DOHH2 (cell line): ENCODE data around the gene UBE2G2.

Source experiments
- H3F3A ChIP-seq: fragments of 200-600 bp; sonication (generic), shearing (Covaris generic); 2 replicates; pipeline ENCODE4 v1.6.0; 2016; ENCODE audit warnings: antibody characterized with exemption, mild to moderate bottlenecking; ENCODE audit not compliant: control insufficient read depth, insufficient read depth
- H3K27ac ChIP-seq: fragments of 200-600 bp; sonication (generic); 2 replicates; pipeline ENCODE4 v1.5.1; 2014; ENCODE audit warnings: low read depth, mild to moderate bottlenecking, low read length, moderate library complexity
- H3K27me3 ChIP-seq: fragments of 200-600 bp; sonication (generic); 2 replicates; pipeline ENCODE4 v1.6.1; 2014; ENCODE audit warnings: mild to moderate bottlenecking, low read length, mixed read lengths; ENCODE audit not compliant: control insufficient read depth
- H3K36me3 ChIP-seq: fragments of 200-600 bp; sonication (generic); 2 replicates; pipeline ENCODE4 v1.6.1; 2014; ENCODE audit warnings: mild to moderate bottlenecking, low read length, moderate library complexity, mixed read lengths; ENCODE audit not compliant: control insufficient read depth
- H3K4me1 ChIP-seq: fragments of 200-600 bp; sonication (generic); 2 replicates; pipeline ENCODE4 v1.6.1; 2014; ENCODE audit warnings: mild to moderate bottlenecking, low read length, mixed read lengths; ENCODE audit not compliant: control insufficient read depth
- H3K4me2 ChIP-seq: fragments of 200-600 bp; sonication (generic); 2 replicates; pipeline ENCODE4 v1.6.0; 2014; ENCODE audit warnings: mild to moderate bottlenecking, low read length, moderate library complexity
- H3K4me3 ChIP-seq: fragments of 200-600 bp; sonication (generic); 2 replicates; pipeline ENCODE4 v1.5.1; 2014; ENCODE audit warnings: mild to moderate bottlenecking, low read length, mixed read lengths
- H3K79me2 ChIP-seq: fragments of 200-600 bp; sonication (generic); 2 replicates; pipeline ENCODE4 v1.6.1; 2014; ENCODE audit warnings: mild to moderate bottlenecking, low read length, mixed read lengths; ENCODE audit not compliant: control insufficient read depth
- H3K9me2 ChIP-seq: fragments of 200-600 bp; sonication (generic); replicated peaks from 2 replicates; pipeline ENCODE4 v1.6.1; 2014; ENCODE audit warnings: mild to moderate bottlenecking, low read length, mixed read lengths; ENCODE audit not compliant: control insufficient read depth
- H3K9me3 ChIP-seq: fragments of 200-600 bp; sonication (generic); 2 replicates; pipeline ENCODE4 v1.6.1; 2014; ENCODE audit warnings: antibody characterized with exemption, low read length, mixed read lengths; ENCODE audit not compliant: control insufficient read depth, insufficient read depth
- H4K20me1 ChIP-seq: fragments of 200-600 bp; sonication (generic); 2 replicates; pipeline ENCODE4 v1.6.0; 2014; ENCODE audit warnings: low read depth, mild to moderate bottlenecking, antibody characterized with exemption, low read length, moderate library complexity; ENCODE audit not compliant: control insufficient read depth, insufficient read depth
- EZH2phosphoT487 ChIP-seq: fragments of 200-600 bp; sonication (generic); IDR thresholded peaks from 2 replicates; pipeline ENCODE4 v1.6.1; 2017; ENCODE audit warnings: borderline replicate concordance, mild to moderate bottlenecking, antibody characterized with exemption, low read length, moderate library complexity, mixed read lengths
- TF ChIP-seq, protein P1 (sequence below): fragments of 200-600 bp; sonication (generic); IDR thresholded peaks from one replicate; pipeline ENCODE4 v1.5.1; 2014; ENCODE audit warnings: antibody characterized with exemption, mild to moderate bottlenecking, low read depth, low read length; ENCODE audit not compliant: poor library complexity, severe bottlenecking

The UBE2G2 gene

GRCh38 chr21:44764319-44765230 is 37.0 kb downstream of the UBE2G2 start:
- Histone ChIP-seq H3K36me3 (peaks cover 3% of the 10 kb centered on the region; the same call in 1 of the 2 replicates), H3K4me1 (no peaks in the 10 kb centered on the region), H3K27me3 (no peaks in the 10 kb centered on the region), H3K4me2 (no peak overlapping the region), H3K4me3 (no peak overlapping the region), H3K79me2 (no peaks in the 10 kb centered on the region), H3K27ac (no peak overlapping the region), H3K9me2 (no peaks in the 10 kb centered on the region), H3F3A (no peaks in the 10 kb centered on the region), H4K20me1 (no peaks in the 10 kb centered on the region), H3K9me3 (no peaks in the 10 kb centered on the region)
- no peak for TF ChIP-seq EZH2phosphoT487
- TF ChIP-seq, protein P1, sequence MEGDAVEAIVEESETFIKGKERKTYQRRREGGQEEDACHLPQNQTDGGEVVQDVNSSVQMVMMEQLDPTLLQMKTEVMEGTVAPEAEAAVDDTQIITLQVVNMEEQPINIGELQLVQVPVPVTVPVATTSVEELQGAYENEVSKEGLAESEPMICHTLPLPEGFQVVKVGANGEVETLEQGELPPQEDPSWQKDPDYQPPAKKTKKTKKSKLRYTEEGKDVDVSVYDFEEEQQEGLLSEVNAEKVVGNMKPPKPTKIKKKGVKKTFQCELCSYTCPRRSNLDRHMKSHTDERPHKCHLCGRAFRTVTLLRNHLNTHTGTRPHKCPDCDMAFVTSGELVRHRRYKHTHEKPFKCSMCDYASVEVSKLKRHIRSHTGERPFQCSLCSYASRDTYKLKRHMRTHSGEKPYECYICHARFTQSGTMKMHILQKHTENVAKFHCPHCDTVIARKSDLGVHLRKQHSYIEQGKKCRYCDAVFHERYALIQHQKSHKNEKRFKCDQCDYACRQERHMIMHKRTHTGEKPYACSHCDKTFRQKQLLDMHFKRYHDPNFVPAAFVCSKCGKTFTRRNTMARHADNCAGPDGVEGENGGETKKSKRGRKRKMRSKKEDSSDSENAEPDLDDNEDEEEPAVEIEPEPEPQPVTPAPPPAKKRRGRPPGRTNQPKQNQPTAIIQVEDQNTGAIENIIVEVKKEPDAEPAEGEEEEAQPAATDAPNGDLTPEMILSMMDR: no peak

DNA sequence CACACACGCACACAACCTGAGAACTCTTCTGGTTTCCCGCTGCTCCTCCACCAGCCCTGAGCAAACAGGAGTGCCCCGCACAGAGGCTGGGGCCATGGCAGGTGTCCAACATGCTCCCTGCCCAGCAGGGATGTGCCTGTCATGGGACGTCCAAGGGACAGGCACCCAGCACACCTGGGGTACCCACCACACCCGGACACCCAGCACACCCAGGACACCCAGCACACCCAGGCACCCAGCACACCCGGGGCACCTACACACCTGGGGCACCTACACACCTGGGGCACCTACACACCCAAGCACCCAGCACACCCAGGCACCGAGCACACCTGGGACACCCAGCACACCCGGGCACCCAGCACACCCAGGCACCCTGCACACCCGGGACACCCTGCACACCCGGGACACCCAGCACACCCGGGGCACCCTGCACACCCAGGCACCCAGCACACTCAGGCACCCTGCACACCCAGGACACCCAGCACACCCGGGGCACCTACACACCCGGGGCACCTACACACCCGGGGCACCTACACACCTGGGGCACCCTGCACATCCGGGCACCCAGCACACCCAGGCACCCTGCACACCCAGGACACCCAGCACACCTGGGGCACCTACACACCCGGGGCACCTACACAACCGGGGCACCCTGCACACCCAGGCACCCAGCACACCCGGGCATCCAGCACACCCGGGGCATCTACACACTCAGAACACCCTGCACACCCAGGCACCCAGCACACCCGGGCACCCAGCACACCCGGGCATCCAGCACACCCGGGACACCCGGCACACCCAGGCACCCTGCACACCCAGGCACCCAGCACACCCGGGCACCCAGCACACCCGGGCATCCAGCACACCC is 37.9 kb downstream of the UBE2G2 start:
- Histone ChIP-seq H3K4me1 (no peaks in the 10 kb centered on the region), H3K9me2 (no peaks in the 10 kb centered on the region), H3F3A (no peaks in the 10 kb centered on the region), H3K4me2 (no peak overlapping the region), H3K36me3 (peaks cover 2% of the 10 kb centered on the region; the same call in 1 of the 2 replicates), H3K9me3 (no peaks in the 10 kb centered on the region), H4K20me1 (no peaks in the 10 kb centered on the region), H3K4me3 (no peak overlapping the region), H3K79me2 (no peaks in the 10 kb centered on the region), H3K27me3 (no peaks in the 10 kb centered on the region), H3K27ac (no peak overlapping the region)
- TF ChIP-seq, protein P1: no peak
- TF ChIP-seq EZH2phosphoT487: no peak

- H3K4me2 ChIP-seq: no peak overlapping the region
- no peaks in the 10 kb centered on the region for H3K79me2 ChIP-seq
- H3F3A ChIP-seq: no peaks in the 10 kb centered on the region
- H4K20me1 ChIP-seq: no peaks in the 10 kb centered on the region
- no peak overlapping the region for H3K4me3 ChIP-seq
- H3K9me2 ChIP-seq: no peaks in the 10 kb centered on the region
- H3K36me3 ChIP-seq: no peaks in the 10 kb centered on the region; the same call in 1 of the 2 replicates
- TF ChIP-seq, protein P1: no peak
- TF ChIP-seq EZH2phosphoT487: no peak
- no peaks in the 10 kb centered on the region for H3K27me3 ChIP-seq
- H3K4me1 ChIP-seq: no peaks in the 10 kb centered on the region
- H3K27ac ChIP-seq: no peak overlapping the region
- H3K9me3 ChIP-seq: no peaks in the 10 kb centered on the region
Observed at GRCh38 chr21:44763050-44763378, 38.6 kb downstream of the UBE2G2 start.
